IMR-90 (cell line): Measurements from ENCODE around the gene KCNH5.

ENCODE experiments used
- POLR2A ChIP-seq: IDR thresholded peaks from 2 replicates; pipeline ENCODE4 v1.6.1; 2012; ENCODE audit warnings: mild to moderate bottlenecking, low read depth, low read length
- TF ChIP-seq, protein P1 (sequence below): conservative IDR thresholded peaks from 2 replicates; pipeline ENCODE4 v1.5.1; 2012; ENCODE audit warnings: mild to moderate bottlenecking, low read depth, low read length, improper control_type of control experiment

DNA sequence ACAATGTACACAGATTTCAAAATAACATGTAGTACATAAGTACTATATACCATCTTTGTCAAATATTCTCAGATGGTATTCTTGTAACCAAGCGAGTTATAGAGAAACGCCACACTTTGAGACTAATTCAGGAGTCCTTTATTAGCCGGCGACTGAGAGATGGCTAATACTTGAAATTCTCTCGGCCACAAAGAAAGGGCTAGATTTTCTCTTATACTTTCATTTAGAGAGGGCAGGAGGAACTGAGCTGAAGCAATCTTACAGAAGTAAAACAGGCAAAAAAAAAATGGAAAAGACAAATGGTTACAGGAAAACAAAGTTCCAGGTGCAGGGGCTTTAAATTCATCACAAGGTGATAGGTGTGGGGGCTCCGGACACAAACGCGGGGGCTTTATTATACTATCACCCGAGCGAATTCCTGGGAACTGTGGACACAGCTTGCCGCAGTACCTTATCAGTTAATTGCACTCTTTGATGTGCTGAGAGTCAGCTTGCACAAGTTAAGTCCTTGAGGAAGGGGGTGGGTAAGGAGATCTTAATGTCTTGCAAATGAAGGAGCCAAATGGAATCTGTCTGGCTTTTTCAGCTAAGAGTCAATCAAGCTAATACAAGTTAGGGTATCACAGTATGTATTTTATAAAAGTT lies 382.3 kb downstream of the KCNH5 start:
- no peak for TF ChIP-seq POLR2A
- TF ChIP-seq, protein P1, sequence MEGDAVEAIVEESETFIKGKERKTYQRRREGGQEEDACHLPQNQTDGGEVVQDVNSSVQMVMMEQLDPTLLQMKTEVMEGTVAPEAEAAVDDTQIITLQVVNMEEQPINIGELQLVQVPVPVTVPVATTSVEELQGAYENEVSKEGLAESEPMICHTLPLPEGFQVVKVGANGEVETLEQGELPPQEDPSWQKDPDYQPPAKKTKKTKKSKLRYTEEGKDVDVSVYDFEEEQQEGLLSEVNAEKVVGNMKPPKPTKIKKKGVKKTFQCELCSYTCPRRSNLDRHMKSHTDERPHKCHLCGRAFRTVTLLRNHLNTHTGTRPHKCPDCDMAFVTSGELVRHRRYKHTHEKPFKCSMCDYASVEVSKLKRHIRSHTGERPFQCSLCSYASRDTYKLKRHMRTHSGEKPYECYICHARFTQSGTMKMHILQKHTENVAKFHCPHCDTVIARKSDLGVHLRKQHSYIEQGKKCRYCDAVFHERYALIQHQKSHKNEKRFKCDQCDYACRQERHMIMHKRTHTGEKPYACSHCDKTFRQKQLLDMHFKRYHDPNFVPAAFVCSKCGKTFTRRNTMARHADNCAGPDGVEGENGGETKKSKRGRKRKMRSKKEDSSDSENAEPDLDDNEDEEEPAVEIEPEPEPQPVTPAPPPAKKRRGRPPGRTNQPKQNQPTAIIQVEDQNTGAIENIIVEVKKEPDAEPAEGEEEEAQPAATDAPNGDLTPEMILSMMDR, result no peak
